ENCODE measurements around the gene DNMBP.

The DNMBP gene

DNA sequence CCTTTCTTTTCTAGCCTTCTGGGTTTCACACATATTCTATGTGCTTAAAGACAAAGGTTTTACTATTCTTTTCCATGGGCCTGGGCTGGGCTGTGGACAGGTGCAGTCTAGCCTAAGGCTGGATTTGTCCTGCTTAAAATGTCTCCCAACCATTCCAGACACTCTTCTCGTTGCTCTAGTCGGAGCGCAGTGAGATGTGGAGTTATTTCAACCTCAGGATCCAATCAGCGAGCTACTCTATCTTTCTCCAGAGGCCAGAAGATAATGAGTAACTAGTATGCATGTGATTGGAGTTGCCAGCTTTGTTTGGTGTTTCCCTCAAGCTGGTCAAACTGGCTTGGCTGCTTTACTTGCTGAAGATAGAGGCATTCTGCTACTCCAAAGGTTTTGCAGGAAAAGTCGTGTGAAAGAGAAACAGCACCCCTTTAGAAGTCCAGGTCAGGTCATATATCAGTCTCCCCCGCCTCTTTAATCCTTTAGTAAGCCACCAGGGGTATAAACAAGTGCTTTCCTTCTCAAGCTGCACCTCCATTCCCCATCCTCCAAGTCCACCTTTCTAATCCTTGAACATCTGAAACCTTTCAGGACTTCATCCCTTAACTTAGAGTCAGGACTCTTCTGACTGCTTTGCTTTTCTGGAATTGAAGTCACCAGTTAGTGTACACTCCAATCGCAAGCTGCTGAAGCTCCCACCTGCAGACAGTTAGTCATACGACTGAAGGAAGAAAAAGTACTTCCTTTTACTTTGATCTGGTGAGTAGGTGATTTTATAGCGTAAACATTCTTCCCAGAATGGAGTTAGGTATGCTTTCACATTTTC is 78.8 kb downstream of the DNMBP start:
- TF ChIP-seq, protein P1, sequence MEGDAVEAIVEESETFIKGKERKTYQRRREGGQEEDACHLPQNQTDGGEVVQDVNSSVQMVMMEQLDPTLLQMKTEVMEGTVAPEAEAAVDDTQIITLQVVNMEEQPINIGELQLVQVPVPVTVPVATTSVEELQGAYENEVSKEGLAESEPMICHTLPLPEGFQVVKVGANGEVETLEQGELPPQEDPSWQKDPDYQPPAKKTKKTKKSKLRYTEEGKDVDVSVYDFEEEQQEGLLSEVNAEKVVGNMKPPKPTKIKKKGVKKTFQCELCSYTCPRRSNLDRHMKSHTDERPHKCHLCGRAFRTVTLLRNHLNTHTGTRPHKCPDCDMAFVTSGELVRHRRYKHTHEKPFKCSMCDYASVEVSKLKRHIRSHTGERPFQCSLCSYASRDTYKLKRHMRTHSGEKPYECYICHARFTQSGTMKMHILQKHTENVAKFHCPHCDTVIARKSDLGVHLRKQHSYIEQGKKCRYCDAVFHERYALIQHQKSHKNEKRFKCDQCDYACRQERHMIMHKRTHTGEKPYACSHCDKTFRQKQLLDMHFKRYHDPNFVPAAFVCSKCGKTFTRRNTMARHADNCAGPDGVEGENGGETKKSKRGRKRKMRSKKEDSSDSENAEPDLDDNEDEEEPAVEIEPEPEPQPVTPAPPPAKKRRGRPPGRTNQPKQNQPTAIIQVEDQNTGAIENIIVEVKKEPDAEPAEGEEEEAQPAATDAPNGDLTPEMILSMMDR (IDR thresholded peaks at IDR 0.05; ENCODE audit: low read depth, low read length, missing control alignments) = no peak
- no peak overlapping the region for H3K4me3 ChIP-seq (ENCODE audit: low read depth, low read length)
- DNase-seq = no peak

DNA sequence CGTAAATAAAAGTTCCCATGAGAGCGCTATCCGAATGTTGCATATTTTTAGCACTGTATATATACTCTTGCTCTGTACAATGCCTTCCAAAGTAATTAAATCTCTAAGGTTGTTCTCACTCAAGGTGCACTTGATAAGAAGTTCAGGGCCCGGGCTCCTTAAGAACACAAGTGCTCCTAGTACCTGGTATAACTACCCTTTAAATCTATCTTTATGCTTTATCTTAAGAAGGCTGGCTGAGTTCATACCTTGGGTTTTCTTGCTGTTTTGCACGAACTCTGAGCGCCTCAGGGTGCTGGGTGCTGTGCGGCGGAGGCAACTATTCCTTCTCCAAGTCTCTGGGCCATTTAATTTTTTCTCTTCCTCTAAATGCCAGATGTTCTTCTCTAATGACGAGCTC is 80.4 kb downstream of the DNMBP start:
- H3K27ac ChIP-seq = no peak overlapping the region
- no peak overlapping the region for H3K4me3 ChIP-seq (ENCODE audit: low read depth, low read length)
- TF ChIP-seq, protein P1 (IDR thresholded peaks at IDR 0.05; ENCODE audit: low read depth, low read length, missing control alignments) = no peak

More for the DNA sequence above, 78.8 kb downstream of the DNMBP start:
- in situ Hi-C loops (cut with HindIII; ENCODE audit: low pct_ligation_motif_present, low sequenced_read_pairs) = no loop called here
- no peaks in the 10 kb centered on the region for H3K27me3 ChIP-seq (replicated peaks)
- no peak overlapping the region for H3K27ac ChIP-seq
- H3K36me3 ChIP-seq (replicated peaks) = peaks cover 8% of the 10 kb centered on the region

GRCh38 chr10:99927721-99928280 is 81.9 kb downstream of the DNMBP start:
- in situ Hi-C loops (cut with HindIII; ENCODE audit: low pct_ligation_motif_present, low sequenced_read_pairs) = no loop called here
- Histone ChIP-seq H3K36me3 (replicated peaks) (peaks cover 8% of the 10 kb centered on the region), H3K27me3 (replicated peaks) (no peaks in the 10 kb centered on the region), H3K27ac (no peak overlapping the region), H3K4me3 (ENCODE audit: low read depth, low read length) (no peak overlapping the region)
- TF ChIP-seq, protein P1 (IDR thresholded peaks at IDR 0.05; ENCODE audit: low read depth, low read length, missing control alignments) = no peak
- no peak for DNase-seq

More for the DNA sequence above, 80.4 kb downstream of the DNMBP start:
- no peak for DNase-seq
- Histone ChIP-seq H3K36me3 (replicated peaks) (peaks cover 8% of the 10 kb centered on the region), H3K27me3 (replicated peaks) (no peaks in the 10 kb centered on the region)
- in situ Hi-C loops (cut with HindIII; ENCODE audit: low pct_ligation_motif_present, low sequenced_read_pairs) = no loop called here

GRCh38 chr10:99926925-99927720 is 82.6 kb downstream of the DNMBP start:
- Histone ChIP-seq H3K4me3 (ENCODE audit: low read depth, low read length) (no peak overlapping the region), H3K27me3 (replicated peaks) (no peaks in the 10 kb centered on the region), H3K36me3 (replicated peaks) (peaks cover 8% of the 10 kb centered on the region), H3K27ac (no peak overlapping the region)
- TF ChIP-seq, protein P1 (IDR thresholded peaks at IDR 0.05; ENCODE audit: low read depth, low read length, missing control alignments) = no peak
- in situ Hi-C loops (cut with HindIII; ENCODE audit: low pct_ligation_motif_present, low sequenced_read_pairs) = no loop called here
- DNase-seq = peak; percentile 62

DNA sequence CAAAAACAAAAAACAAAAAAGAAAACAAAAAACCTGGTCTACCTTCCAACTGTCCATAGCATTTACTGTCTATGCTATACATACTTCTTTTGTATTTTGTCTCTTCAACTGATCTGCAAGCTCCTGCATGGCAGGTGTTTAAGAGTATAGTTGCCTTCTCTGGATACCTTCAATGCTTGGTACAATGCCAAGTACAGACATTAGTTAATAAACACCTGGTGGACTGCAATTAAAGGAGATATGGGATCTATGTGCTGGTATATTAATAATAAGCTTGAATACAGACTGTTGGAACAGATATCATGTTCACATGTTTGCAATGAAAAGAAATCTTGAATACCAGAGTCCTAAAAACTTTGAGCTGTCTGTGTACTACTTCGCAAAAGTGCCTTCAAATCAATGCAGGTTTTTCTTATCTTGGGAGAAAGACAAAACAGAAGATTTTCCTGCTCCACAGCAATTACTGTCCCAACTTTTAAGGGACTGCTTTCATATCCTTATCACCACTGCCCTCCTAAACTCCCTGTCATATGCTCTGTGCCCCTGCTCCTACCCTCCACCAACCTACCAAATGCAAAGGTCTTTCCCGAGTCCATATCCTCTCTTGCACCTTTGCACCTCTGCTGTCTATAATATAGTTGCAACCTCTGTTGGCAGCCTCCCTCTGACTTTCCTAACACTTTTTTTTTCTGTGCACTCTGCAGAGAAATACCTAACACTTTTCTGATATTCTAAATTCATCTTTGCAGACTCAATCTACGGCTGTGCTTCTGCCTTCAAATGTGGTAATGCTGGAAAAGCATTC is 85.1 kb downstream of the DNMBP start:
- Histone ChIP-seq H3K27me3 (replicated peaks) (no peaks in the 10 kb centered on the region), H3K4me3 (ENCODE audit: low read depth, low read length) (no peak overlapping the region), H3K36me3 (replicated peaks) (peaks cover 3% of the 10 kb centered on the region), H3K27ac (no peak overlapping the region)
- DNase-seq = no peak
- in situ Hi-C loops (cut with HindIII; ENCODE audit: low pct_ligation_motif_present, low sequenced_read_pairs) = no loop called here
- TF ChIP-seq, protein P1 (IDR thresholded peaks at IDR 0.05; ENCODE audit: low read depth, low read length, missing control alignments) = no peak

All from brain microvascular endothelial cell (primary cell).